HepG2 (cell line): ENCODE measurements around the gene KCNK6. TPM values are rescaled to one million over a fixed set of nuclear protein-coding genes. Genes with fewer than 3 reads are reported as not detected.

Experiments
- ATAC-seq: fragments of 200-7000 bp; cut with Tn5 transposase; 3 replicates; pipeline ENCODE4 v1.9.1; 2020; ENCODE audit warnings: mild to moderate bottlenecking, moderate library complexity
- BruUV-seq: library from RNA; stranded (reverse); fragments of 400-500 nt; replicated peaks from 2 replicates; lab custom pipeline; 2021; lab: Mats Ljungman, UMichigan
- CTCF ChIA-PET: fragments of 300-600 bp; formaldehyde crosslinking; extraction: SDS; loops from one replicate; lab custom pipeline; 2021; ENCODE audit warnings: low total read pairs, inconsistent platforms, low intra/inter-chr PET ratio; lab: Yijun Ruan, JAX
- POLR2A ChIA-PET: fragments of 350-600 bp; sonication (Branson Sonifier 250); formaldehyde crosslinking; loops from one replicate; lab custom pipeline; 2020; ENCODE audit warnings: antibody characterized with exemption, inconsistent platforms; lab: Yijun Ruan, JAX
- DNase-seq: peaks from one replicate; pipeline ENCODE4 v3.0.0-alpha.2; 2015; ENCODE audit warnings: low spot score
- FAIRE-seq: peaks from 3 replicates; lab custom pipeline; 2011; peaks lifted over from hg19 to GRCh38; lab: Jason Lieb, UNC
- H2AFZ ChIP-seq: one replicate; pipeline ENCODE4 v1.6.1; 2011; ENCODE audit warnings: low read length, inconsistent platforms
- H3K27ac ChIP-seq: fragments of 300-600 bp; 3 replicates; pipeline ENCODE4 v1.8.0; 2011; ENCODE audit warnings: mixed run types, mild to moderate bottlenecking, mixed read lengths, low read length, inconsistent platforms; ENCODE audit not compliant: insufficient read depth; ENCODE audit errors: extremely low read length
- H3K27me3 ChIP-seq, 2 experiments: fragments of 200-600 bp in 1 of 2; 2 replicates in 1 of 2; 3 replicates in 1 of 2; pipeline versions ENCODE4 v1.6.0 to v1.8.0; 2011; ENCODE audit warnings: low read length in 2 of 2, mild to moderate bottlenecking in 2 of 2, moderate library complexity in 2 of 2, inconsistent platforms in 1 of 2; ENCODE audit not compliant: insufficient read depth in 2 of 2, control insufficient read depth in 1 of 2
- H3K36me3 ChIP-seq, 2 experiments: fragments of 200-600 bp in 1 of 2; replicated peaks in 1 of 2; 2 replicates in 1 of 2; 3 replicates in 1 of 2; pipeline versions ENCODE4 v1.5.1 to v1.8.0; 2011; ENCODE audit warnings: low read length in 2 of 2, inconsistent platforms in 1 of 2; ENCODE audit not compliant: insufficient read depth in 2 of 2, control insufficient read depth in 1 of 2
- H3K4me1 ChIP-seq: 2 replicates; pipeline ENCODE4 v1.5.1; 2012; ENCODE audit warnings: low read length, inconsistent platforms; ENCODE audit not compliant: insufficient read depth
- H3K4me2 ChIP-seq: 2 replicates; pipeline ENCODE4 v1.6.0; 2011; ENCODE audit warnings: low read depth, low read length, inconsistent platforms
- H3K4me3 ChIP-seq, 3 experiments: fragments of 200-600 bp in 1 of 3; sonication (generic), shearing (Covaris generic) in 1 of 3; replicated peaks in 1 of 3; 2 replicates each; pipeline ENCODE4 v1.5.1; 2011 to 2016; ENCODE audit warnings: low read length in 3 of 3, inconsistent platforms in 2 of 3, low read depth in 2 of 3, mild to moderate bottlenecking in 2 of 3, control low read depth in 1 of 3, mixed read lengths in 1 of 3; ENCODE audit not compliant: insufficient read depth in 1 of 3
- H3K79me2 ChIP-seq: one replicate; pipeline ENCODE4 v1.6.1; 2011; ENCODE audit warnings: low read length, inconsistent platforms; ENCODE audit not compliant: insufficient read depth
- H3K9ac ChIP-seq: 2 replicates; pipeline ENCODE4 v1.6.0; 2011; ENCODE audit warnings: mild to moderate bottlenecking, low read depth, low read length, inconsistent platforms; ENCODE audit not compliant: insufficient read depth
- H3K9me3 ChIP-seq: 2 replicates; pipeline ENCODE4 v1.5.1; 2012; ENCODE audit warnings: mild to moderate bottlenecking, low read length
- H4K20me1 ChIP-seq: 2 replicates; pipeline ENCODE4 v1.6.0; 2011; ENCODE audit warnings: inconsistent platforms, mild to moderate bottlenecking, low read length, moderate library complexity; ENCODE audit not compliant: insufficient read depth
- KDM5A ChIP-seq: fragments of 200-600 bp; sonication (generic); IDR thresholded peaks from 2 replicates; pipeline ENCODE4 v1.7.0; 2018; ENCODE audit warnings: antibody characterized with exemption, mild to moderate bottlenecking, low read length, borderline replicate concordance
- PAWR ChIP-seq: sonication (generic); formaldehyde crosslinking; IDR thresholded peaks from 2 replicates; pipeline ENCODE4 v1.4.0; 2020; ENCODE audit warnings: missing genetic modification reagents, mild to moderate bottlenecking, borderline replicate concordance
- PAX8 ChIP-seq: sonication (generic); formaldehyde crosslinking; IDR thresholded peaks from 2 replicates; pipeline ENCODE4 v1.8.0; 2022; ENCODE audit warnings: mild to moderate bottlenecking, missing genetic modification reagents, borderline replicate concordance
- PPARG ChIP-seq: conservative IDR thresholded peaks from 2 replicates; pipeline ENCODE4 v1.6.1; 2016; ENCODE audit warnings: missing biosample characterization, missing genetic modification reagents
- ZNF235 ChIP-seq: sonication (generic); formaldehyde crosslinking; IDR thresholded peaks from 2 replicates; pipeline ENCODE4 v1.8.1; 2023; ENCODE audit warnings: mild to moderate bottlenecking, missing genetic modification reagents, borderline replicate concordance
- ZNF292 ChIP-seq: sonication (generic); formaldehyde crosslinking; IDR thresholded peaks from 2 replicates; pipeline ENCODE4 v1.8.1; 2022; ENCODE audit warnings: mild to moderate bottlenecking, low read depth, missing genetic modification reagents, borderline replicate concordance
- ZNF329 ChIP-seq: sonication (generic); formaldehyde crosslinking; IDR thresholded peaks from 2 replicates; pipeline ENCODE4 v1.9.0; 2021; ENCODE audit warnings: low read depth, mild to moderate bottlenecking, missing genetic modification reagents
- WGBS: methylation state at CpG from one replicate; pipeline ENCODE4 v1.1.6; 2017; ENCODE audit warnings: low lambda C conversion rate; 5-methylcytosine and 5-hydroxymethylcytosine counted together
- in situ Hi-C: cut with HindIII; loops from 2 replicates; pipeline ENCODE4 v1.10.0; 2017; ENCODE audit warnings: low pct_unique_long_range_greater_than_20kb; ENCODE audit not compliant: extremely low pct_ligation_motif_present
- intact Hi-C: fragments of 100-400 bp; cut with micrococcal nuclease; formaldehyde crosslinking; loops from one replicate; pipeline ENCODE4 v1.10.0; 2022; ENCODE audit not compliant: unreplicated experiment
- polyA plus RNA-seq, 8 experiments: library from polyadenylated mRNA; depleted of rRNA in 3 of 8; stranded (reverse) in 7 of 8; unstranded in 1 of 8; fragments of >200 nt; fragmentation: Illumina TruSeq in 4 of 8; extraction: Trizol in 4 of 8; gene quantifications; 2 replicates each; pipeline versions ENCODE4 v1.2.1 to v1.2.3, GENCODE V29; 2011 to 2016; ENCODE audit warnings: low read depth in 4 of 8, missing spikeins in 1 of 8, mixed read lengths in 1 of 8; ENCODE audit not compliant: insufficient read depth in 1 of 8
- total RNA-seq, 5 experiments: library from RNA; depleted of rRNA; stranded (reverse); fragments of >200 nt; fragmentation: Illumina TruSeq; extraction: Trizol; gene quantifications; 2 replicates each; pipeline ENCODE4 v1.2.3, GENCODE V29; 2016; ENCODE audit warnings: low read depth in 1 of 5
- TF ChIP-seq, protein P1 (sequence below): sonication (generic); formaldehyde crosslinking; IDR thresholded peaks from 2 replicates; pipeline ENCODE4 v1.4.0; 2020; ENCODE audit warnings: missing genetic modification reagents, borderline replicate concordance
- TF ChIP-seq, protein P2 (sequence below): sonication (generic); formaldehyde crosslinking; IDR thresholded peaks from 2 replicates; pipeline ENCODE4 v1.4.0; 2020; ENCODE audit warnings: missing genetic modification reagents
- TF ChIP-seq, protein P3 (sequence below): sonication (generic); formaldehyde crosslinking; IDR thresholded peaks from 2 replicates; pipeline ENCODE4 v1.4.0; 2020; ENCODE audit warnings: missing genetic modification reagents
- TF ChIP-seq, protein P4 (sequence below): sonication (generic); formaldehyde crosslinking; IDR thresholded peaks from 2 replicates; pipeline ENCODE4 v1.9.0; 2022; ENCODE audit warnings: missing genetic modification reagents, mild to moderate bottlenecking, borderline replicate concordance

The KCNK6 gene
- total and polyA plus RNA-seq, 2 of the 13 experiments (the other 11 are each of a cell fraction or from before 2014, with no cell fraction given): 0.03 TPM; not detected in 1

DNA sequence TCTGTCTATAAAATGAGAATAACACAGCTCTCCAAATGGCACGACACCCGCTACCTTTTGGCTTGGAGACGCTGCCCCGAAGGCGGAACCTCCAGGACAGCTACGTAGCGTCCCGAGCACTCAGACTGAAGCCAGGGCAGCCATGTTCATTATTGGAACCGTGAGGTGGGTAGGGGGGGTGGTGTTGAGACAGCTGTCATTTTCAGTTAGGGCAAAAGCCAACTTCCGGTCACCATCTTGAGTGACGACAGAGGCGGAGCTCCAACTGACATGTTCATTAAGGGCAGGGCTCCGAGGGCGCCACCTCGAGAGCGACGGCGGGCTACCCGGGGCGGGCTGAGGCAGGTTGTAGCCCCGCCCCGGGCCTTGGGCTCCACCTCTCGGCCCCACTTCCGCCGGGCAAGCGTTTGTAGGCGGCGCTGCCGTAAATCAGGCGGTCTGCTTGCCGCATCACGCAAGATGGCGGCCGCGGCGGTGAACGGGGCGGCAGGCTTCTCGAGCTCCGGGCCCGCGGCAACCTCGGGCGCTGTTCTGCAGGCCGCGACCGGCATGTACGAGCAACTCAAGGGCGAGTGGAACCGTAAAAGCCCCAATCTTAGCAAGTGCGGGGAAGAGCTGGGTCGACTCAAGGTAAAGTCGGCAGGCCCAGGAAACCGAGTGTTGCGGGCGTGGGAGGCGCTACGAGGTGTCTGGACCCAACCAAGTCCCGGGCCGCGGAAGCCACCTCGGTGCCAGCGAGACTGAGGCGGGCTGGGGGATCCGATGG is 54.9 kb downstream of the KCNK6 start, which contains the start of gene PSMD8:
PSMD8 (plus strand) TSS at position 240 of the 766 bp plus-strand sequence; CDS start at position 271, 31 bp downstream.
- peaks cover 22% of the 10 kb centered on the region for H3K4me1 ChIP-seq
- H3K36me3 ChIP-seq: peaks cover 6 to 19% of the 10 kb centered on the region in 2 experiments; a peak in 4 of 5 replicates
- H3K4me2 ChIP-seq: peak within 1 kb of the TSS; percentile 86
- FAIRE-seq: peak; percentile 95
- H3K9me3 ChIP-seq: no peaks in the 10 kb centered on the region
- 3% methylated on average over 19 of the region's 65 CpGs for WGBS
- peak within 1 kb of the TSS; percentile 84 for H3K27ac ChIP-seq
- H3K4me3 ChIP-seq: peak within 1 kb of the TSS; percentile 87 to 99 (median 92)
- H3K27me3 ChIP-seq: no peaks in the 10 kb centered on the region; a peak in 1 of 5 replicates
- peak within 1 kb of the TSS; percentile 94 for H3K9ac ChIP-seq
- ChIA-PET POLR2A (interaction anchor here (0.6 to 3.3 kb wide), 23 partner anchors 10 to 556 kb away, joined by 3 to 49 read pairs (median 5); partner anchors contain the start of genes C19orf33, CATSPERG, EIF3K and FAM98C), CTCF (interaction anchor here (0.9 kb wide), 1 partner anchor 131 kb away, joined by 3 read pairs; no protein-coding TSS in a partner anchor)
- BruUV-seq: no TSS peak
- H2AFZ ChIP-seq: peak within 1 kb of the TSS; percentile 90
- in situ Hi-C loops: no loop called here
- ATAC-seq: peak; percentile 97
- intact Hi-C loops: loop anchor here (1.0 kb wide), 1 partner anchor 39 kb away; the partner anchor contains the start of gene CATSPERG
- peaks cover 2% of the 10 kb centered on the region; the same call in 1 of the 2 replicates for H4K20me1 ChIP-seq
- H3K79me2 ChIP-seq: peaks cover 22% of the 10 kb centered on the region
- peak; percentile 98 for DNase-seq
- TF ChIP-seq ZNF235 (CRISPR knock-in tag): peak; percentile 75; the same call in 1 of the 2 replicates
- TF ChIP-seq KDM5A: peak; percentile 64; the same call in 1 of the 2 replicates
- TF ChIP-seq, protein P1, sequence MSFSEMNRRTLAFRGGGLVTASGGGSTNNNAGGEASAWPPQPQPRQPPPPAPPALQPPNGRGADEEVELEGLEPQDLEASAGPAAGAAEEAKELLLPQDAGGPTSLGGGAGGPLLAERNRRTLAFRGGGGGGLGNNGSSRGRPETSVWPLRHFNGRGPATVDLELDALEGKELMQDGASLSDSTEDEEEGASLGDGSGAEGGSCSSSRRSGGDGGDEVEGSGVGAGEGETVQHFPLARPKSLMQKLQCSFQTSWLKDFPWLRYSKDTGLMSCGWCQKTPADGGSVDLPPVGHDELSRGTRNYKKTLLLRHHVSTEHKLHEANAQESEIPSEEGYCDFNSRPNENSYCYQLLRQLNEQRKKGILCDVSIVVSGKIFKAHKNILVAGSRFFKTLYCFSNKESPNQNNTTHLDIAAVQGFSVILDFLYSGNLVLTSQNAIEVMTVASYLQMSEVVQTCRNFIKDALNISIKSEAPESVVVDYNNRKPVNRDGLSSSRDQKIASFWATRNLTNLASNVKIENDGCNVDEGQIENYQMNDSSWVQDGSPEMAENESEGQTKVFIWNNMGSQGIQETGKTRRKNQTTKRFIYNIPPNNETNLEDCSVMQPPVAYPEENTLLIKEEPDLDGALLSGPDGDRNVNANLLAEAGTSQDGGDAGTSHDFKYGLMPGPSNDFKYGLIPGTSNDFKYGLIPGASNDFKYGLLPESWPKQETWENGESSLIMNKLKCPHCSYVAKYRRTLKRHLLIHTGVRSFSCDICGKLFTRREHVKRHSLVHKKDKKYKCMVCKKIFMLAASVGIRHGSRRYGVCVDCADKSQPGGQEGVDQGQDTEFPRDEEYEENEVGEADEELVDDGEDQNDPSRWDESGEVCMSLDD: 0 out of 2 replicates have a peak, but pooled peaks have one; percentile 45
- peak; percentile 93 for TF ChIP-seq ZNF329 (CRISPR knock-in tag)
- TF ChIP-seq, protein P2, sequence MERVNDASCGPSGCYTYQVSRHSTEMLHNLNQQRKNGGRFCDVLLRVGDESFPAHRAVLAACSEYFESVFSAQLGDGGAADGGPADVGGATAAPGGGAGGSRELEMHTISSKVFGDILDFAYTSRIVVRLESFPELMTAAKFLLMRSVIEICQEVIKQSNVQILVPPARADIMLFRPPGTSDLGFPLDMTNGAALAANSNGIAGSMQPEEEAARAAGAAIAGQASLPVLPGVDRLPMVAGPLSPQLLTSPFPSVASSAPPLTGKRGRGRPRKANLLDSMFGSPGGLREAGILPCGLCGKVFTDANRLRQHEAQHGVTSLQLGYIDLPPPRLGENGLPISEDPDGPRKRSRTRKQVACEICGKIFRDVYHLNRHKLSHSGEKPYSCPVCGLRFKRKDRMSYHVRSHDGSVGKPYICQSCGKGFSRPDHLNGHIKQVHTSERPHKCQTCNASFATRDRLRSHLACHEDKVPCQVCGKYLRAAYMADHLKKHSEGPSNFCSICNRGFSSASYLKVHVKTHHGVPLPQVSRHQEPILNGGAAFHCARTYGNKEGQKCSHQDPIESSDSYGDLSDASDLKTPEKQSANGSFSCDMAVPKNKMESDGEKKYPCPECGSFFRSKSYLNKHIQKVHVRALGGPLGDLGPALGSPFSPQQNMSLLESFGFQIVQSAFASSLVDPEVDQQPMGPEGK (CRISPR knock-in tag): peak; percentile 82
- TF ChIP-seq PAWR (CRISPR knock-in tag): peak; percentile 84; the same call in 1 of the 2 replicates
- TF ChIP-seq, protein P3, sequence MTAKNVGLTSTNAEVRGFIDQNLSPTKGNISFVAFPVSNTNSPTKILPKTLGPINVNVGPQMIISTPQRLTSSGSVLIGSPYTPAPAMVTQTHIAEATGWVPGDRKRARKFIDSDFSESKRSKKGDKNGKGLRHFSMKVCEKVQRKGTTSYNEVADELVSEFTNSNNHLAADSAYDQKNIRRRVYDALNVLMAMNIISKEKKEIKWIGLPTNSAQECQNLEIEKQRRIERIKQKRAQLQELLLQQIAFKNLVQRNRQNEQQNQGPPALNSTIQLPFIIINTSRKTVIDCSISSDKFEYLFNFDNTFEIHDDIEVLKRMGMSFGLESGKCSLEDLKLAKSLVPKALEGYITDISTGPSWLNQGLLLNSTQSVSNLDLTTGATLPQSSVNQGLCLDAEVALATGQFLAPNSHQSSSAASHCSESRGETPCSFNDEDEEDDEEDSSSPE: peak; percentile 68; the same call in 1 of the 2 replicates
- 0 out of 2 replicates have a peak, but pooled peaks have one; percentile 8 for TF ChIP-seq PPARG (CRISPR knock-in tag)
- peak; percentile 61; the same call in 1 of the 2 replicates for TF ChIP-seq ZNF292 (CRISPR knock-in tag)
- no peak for TF ChIP-seq PAX8
- TF ChIP-seq, protein P4, sequence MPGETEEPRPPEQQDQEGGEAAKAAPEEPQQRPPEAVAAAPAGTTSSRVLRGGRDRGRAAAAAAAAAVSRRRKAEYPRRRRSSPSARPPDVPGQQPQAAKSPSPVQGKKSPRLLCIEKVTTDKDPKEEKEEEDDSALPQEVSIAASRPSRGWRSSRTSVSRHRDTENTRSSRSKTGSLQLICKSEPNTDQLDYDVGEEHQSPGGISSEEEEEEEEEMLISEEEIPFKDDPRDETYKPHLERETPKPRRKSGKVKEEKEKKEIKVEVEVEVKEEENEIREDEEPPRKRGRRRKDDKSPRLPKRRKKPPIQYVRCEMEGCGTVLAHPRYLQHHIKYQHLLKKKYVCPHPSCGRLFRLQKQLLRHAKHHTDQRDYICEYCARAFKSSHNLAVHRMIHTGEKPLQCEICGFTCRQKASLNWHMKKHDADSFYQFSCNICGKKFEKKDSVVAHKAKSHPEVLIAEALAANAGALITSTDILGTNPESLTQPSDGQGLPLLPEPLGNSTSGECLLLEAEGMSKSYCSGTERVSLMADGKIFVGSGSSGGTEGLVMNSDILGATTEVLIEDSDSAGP (CRISPR knock-in tag): peak; percentile 91; the same call in 1 of the 2 replicates
